NCI-H1436 (cell line): Measurements from ENCODE around the gene ACBD6.

Experiments
- DNase-seq: peaks from one replicate; lab custom pipeline; 2025; lab: John Stamatoyannopoulos, UW

Gene ACBD6

DNA sequence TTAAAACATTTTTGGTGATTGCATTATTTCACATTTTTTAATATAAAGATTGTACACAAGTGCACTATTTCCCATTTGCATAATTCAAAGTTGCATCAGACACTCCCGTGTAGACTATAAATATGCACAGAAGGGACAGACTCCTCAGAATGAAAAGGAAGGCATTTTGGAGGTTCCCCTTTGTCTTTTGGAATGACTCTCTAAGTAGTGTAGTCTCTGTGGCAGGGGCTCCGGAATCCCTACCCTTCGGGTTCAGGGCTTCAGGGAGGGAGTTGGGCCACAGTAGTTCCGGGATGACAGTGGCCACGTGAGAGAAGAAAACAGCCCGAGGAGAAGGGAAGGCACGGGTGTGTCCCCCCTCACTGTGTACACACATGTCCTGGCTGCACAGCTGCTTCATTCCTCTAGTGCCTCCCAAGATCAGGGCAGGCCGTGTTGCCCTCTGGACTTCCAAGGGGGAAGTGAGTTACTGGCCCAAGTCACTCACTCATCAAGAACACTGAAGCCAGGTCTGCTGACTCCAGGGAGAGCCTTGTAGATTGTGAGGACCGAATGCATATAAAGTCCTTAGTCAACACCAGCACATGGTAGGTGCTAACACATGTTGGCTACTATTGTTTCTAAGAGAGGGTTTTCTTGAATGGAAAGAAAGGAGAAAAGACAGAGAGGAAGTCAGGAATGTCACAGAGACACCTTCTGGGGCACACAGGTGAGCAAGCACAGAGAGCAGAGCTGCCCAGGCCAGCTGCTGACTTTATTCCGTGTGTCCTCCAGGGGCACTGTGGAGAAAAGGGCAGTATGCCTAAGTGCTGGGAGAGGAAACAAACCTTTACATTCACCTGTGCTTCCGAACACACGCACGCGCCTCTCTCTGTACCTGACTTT, 232.5 kb downstream of the ACBD6 start:
- no peak for DNase-seq

DNA sequence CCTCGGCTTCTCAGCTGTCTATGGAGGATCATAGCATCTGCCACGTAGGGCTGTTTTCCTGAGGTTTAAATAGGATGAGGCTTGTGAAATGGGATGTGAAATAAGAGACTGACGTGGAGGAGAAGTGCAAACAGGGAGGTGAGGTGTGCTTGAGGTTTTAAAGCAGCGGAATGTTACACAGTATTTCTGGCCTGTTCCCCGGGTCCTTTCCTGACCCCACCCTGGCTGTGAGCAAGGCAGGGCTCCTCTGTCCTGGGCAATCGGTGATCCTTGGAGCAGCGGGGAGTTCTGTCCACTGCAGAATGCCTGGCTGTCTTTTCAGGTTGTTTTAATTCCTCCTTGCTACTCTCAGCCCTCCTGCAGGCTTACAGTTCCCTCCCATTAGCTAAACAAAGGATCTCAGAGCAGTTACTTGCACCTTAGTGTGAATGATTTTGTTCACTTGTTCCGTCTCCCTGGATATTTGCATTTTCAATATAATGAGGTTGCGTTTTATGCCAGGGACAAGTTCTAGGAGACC, 233.8 kb downstream of the ACBD6 start:
- no peak for DNase-seq

DNA sequence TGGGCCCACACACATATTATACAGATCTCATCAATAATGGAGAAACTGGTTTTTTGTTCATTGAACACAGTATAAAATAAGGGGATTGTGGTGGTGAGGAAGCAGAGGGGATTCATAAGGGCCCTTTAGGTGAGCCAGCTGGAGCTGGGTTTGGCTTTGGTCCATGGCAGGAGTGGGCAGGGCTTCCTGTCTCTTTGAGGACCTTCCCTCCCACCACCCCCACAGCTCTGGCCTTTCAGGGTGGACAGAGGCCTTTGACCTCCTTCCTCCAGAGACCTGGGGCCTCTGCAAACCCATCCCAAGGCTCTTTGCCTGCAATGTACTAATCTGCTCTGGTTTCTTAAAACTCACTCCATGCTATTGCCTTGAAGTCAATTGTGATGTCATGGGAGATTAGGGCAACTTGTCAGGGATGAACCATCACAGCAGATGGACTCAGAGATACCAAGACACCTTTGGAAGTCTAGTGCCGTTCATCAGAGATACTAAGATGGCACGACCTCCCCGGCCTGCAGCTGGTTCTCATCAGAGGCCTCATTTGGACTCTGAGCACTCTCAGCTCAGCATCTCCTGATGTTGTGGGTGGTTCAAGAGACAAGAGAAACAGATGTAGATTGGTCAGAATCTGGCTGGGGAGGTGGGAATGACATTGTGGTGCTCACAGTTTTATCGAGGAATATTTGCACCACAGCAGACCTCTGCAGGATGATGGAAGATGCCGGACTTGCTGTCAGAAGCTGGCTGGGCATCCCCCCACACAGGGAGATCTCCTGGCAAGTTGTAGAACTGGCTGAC, 234.4 kb downstream of the ACBD6 start:
- no peak for DNase-seq

DNA sequence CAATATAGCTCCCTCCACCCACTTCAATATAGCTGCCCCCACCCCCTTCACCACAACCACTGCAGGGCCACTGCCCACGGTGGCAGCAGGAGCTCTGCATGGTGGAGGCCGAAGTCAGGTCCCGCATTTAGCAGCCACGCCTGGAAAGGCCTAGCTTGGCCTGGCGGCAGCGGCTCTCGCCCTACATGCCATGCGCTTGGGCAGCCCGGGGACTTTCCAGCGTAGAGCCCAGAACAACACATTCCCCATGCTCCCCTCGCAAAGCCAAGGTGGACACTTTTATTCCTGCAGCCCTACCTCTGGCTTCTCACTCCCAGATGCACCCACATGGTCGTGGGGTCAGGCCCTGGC, 235.2 kb downstream of the ACBD6 start:
- no peak for DNase-seq

DNA sequence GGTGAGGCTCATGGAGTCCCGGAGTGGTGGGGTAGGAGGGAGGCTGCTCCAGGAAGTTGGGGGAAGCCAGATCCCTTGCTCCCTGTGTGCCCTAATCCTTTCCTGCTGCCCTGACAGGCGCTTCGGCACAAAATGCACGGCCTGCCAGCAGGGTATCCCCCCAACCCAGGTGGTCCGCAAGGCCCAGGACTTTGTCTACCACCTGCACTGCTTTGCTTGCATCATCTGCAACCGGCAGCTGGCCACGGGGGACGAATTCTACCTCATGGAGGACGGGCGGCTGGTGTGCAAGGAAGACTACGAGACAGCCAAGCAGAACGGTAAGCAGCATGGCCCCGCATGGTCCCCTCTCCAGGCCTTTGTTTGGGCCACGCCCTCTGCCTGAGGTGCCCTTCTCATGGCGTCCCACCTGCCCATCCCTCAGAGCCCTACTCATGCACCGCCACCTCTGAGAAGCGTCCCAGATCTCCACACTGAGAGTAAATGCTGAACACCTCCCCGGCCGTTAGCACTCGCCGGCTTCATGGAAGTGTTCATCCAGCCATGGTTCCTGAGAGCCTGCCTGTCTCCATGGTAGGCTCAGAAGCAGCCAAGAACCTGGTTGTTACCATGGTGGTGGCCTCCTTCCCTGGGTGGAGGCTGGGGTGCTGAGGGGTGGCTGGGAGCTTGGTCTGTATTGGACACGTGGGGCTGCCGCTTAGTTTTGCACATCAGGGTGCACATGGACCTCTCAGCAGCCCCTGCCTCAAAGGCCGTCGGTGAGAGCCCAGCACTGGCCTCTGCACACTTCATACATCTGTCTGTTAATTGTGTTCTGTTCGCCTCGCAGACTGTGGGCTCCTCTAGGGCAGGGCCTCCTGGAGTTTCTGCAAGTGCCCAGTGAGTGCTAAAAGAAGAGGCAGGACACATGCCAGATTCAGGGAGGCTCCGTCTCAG, 235.8 kb downstream of the ACBD6 start:
- no peak for DNase-seq

DNA sequence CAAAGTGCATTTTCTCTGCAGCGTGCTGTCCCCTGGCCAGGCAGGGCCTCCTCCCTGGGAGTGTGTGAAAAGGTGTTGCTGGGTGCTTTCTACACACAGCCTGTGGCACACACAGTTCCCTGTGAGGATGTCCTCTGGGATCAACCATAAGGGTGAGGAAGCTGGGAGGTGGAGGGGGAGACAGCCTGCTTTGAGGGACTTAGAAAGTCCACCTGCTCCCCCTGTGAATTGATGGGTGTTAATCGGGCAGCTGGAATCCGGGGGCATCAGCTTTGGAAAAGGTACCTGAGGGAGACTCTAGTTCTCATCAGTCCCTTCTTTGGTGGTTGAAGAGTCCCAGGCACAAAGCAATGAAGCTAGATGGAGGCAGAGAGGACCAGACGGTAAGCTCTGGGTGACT, 236.5 kb downstream of the ACBD6 start:
- DNase-seq: no peak

DNA sequence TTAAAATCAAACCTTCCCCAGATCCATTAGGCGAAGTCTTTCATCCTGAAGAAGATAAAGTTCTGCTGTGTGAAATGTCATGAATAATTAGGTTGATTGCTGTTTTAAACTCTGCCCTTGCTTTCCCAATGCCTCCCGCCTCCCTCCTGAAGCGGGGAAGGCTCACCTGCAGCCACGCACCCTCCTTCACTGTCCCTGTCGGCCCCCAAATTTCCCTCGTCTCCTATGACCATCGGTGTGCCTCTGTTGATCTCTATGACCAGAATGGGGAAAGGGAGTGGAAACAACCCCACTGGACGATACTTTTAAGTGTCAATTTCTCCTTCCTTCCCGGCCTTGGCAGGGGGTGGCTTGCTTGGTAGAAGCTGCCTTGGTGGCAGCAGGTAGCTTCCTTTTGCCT, 237.2 kb downstream of the ACBD6 start:
- no peak for DNase-seq

DNA sequence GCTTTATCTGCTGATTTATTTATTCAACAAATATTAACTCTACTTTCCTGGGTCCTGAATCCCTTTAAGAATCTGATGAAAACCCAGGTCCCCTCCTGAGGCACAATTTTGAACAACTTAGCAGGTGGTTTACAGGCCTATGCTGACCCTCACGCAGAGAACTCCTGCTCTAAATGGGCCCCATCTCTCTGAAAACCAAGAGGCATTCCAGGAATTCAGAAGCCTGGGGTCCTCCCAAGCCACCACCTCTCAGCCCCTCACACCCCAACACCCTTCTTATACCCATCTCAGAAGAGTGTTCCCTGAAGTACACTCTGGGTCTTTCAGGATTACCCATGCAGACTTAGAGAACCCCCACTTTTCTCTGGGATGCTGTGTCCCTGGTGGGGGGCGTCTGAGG, 237.8 kb downstream of the ACBD6 start:
- no peak for DNase-seq

DNA sequence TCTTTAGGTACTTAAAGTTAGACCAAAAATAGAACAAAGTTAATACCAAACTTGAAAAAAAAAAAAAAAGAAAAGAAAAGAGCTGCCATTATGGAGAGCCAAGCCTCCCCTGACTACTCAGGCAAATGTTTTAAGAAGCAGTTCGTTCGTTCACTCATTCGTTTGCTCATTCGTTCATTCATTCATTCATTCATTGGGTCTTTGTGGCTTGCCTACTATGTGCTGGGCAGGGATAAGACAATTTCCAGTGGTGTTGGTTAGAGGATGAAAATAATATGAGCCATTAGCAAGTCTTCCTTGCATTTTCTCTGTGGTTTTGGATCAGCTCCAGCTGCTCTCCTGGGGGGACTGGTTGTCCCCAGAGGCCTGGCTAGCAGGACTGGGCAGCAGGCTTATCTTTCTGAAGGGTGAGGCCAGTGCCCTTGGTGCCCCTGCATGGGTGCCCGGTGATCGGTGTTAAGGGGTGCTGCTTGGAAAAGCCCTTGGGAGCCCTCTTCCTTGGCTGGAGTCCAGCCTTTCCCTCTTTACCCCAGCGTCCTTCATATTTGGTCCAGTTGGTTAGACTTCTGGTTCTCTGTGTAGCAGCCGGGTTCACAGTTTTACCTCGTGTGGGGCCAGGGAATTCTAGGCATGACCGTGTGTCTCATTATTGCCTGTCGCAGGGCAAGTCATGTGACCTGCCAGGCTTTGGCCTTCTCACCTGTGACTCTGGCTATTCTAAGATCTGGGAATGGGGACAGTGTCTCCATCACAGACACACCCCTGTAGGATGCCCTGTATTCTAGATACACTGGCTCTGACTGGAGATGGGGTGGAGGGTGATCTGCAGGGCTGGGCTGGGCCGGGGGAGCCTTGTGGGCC, 239.5 kb downstream of the ACBD6 start:
- no peak for DNase-seq

DNA sequence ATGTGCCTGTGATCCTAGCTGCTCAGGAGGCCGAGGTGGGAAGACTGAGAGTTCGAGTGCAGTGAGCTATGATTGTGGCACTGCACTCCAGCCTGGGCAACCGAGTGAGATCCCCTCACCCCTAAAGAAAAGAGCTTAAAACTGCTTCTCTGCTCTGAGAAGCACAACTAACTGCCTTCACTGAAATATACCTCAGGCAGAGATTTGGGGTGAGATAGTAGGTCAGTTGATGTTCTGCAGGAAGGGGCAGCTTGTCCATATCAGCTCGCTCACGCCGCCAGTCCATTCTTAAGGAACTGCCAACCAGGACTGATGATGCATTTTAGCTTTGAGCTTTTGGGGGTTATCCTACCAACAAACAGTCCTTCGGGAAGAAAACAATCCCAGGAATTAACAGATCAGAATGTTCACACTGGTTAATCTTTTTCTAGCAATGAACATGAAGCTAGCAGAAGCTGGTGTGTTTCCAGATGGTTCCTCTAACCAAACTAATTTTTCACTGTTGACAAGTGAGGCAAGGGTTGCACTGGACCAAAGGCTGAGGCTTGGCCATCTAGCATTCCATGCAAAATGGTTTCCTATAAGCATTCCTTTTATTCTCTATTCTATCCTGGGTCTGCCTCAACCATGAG, 240.7 kb downstream of the ACBD6 start:
- no peak for DNase-seq

DNA sequence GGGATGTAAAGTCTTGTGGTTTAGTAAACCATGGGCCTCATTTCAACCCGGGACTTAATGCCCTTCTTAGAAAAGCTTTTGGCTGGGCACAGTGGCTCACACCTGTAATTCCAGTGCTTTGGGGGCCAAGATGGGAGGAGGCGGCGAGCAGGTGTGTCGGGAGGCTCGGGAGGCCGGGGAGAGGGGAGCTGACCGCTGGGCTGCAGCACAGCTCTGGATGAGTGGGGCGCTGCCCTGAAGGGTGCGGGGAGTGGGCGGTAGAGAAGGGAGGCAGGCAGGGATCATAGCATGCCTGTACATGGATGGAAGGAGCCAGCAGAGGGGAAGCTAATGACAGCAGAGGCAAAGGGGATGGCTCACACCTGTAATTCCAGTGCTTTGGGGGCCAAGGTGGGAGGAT, 241.3 kb downstream of the ACBD6 start:
- no peak for DNase-seq

DNA sequence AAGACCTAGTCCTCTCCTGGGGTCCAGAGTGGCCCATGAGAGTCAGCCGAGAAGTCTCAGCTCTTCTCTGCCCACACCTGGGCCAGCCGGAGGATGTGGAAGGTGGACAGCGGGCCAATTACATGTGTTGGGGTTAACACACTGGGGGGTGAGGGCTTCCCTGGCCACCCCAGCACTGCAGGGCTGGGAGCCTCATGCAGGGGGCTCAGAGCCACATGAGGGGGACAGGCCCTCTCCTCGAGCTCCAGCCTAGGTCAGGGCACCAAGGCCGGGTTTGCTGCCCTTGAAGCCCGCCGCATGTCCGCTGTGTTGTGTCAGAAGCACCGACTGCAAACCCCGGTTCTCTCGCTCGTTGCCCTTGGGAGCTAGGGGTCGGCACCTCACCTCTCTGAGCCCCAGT, 241.8 kb downstream of the ACBD6 start:
- no peak for DNase-seq

DNA sequence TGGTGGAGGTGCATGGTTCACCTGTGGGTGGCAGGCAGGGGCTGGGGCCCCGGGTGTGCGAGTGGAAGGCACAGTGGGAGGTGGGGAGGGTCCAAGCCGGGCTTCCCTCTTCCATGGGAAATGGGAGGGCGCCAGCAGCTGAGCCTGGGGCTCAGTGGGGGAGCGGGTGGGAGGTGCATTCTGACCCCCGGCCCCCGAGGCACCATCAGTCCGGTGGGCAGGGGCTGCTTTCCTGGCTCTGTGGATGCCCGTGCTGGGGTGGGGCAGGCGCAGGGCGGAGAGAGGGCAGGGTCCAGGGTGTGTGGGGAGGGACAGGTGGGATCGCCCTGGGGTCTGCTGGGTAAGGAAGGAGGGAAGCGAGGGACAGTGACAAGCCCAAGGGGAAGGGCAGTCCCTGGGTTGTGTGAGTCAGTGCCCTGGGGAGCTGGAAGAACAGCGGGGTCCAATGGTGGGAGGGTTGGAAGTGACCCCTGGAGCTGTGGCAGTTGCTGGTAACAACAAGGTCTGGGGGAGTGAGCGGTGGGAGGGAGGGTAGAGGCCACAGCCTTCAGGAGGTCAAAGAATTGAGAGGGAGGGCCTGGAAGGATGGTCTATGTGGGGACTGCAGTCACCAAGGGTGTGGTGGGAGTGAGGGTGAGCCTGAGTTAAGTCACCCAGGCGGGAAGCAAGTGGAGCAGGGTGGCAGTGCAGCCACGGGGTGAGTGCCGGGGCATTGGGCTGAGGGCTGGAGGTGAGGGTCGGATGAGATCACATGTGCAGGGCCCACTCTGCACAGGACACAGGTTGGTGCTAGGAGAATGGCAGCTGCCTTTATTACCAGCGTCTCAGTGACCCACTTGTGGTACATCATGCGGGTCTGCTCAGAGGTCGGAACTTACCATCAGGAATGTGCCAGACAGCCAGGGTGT, 242.7 kb downstream of the ACBD6 start:
- DNase-seq: no peak

DNA sequence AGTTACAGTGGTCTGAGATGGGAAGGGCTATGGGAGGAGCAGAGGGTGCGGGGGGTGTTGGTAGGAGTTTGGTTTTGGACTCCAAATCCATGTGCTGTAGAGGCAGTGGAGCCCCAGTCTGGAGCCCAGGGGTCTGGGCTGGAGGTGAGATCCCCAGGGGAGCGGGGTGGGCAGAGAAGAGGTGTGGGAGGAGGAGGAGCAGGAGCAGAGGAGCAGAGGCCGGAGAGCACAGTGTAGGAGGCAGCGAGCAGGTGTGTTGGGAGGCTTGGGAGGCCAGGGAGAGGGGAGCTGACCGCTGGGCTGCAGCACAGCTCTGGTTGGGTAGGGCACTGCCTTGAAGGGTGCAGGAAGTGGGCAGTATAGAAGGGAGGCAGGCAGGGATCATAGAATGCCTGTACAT, 243.4 kb downstream of the ACBD6 start:
- DNase-seq: no peak

DNA sequence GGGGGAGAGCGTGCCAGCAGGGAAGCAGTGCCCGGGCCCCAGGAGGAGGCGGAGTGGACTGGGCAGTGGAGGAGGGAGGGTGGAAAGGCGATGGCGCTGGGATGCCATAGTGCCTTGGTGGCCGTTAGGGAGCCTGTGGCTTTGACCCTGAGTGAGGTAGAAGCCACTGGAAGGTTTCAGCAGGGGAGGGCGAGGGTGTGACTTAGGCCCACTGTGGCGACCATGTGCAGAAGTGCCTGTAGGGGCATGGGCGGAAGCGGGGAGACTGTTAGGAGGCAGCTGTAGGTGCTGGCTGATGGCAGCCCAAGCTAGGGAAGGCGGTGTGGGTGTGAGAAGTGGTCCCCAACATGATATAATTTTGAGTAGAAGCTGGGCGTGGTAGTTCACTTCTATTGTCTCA, 244.1 kb downstream of the ACBD6 start:
- DNase-seq: no peak

DNA sequence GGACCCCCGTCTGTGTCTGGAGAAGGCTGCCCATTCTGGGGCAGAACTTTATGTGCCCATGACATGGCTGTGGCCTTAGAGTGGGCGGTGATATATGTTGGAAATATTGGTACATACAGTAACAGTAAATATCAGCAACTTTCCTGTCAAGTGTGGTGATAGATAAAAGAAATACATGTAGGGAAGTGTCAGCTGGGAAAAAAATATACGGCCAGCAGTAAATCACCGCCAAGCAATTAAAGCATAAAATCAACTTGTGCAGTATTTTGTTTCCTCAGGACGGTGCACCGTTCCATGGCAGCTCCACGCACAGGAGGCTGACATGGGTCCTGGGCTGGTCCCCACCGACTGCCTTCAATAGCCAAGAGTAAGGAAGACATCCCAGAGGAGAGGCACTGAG, 244.9 kb downstream of the ACBD6 start:
- DNase-seq: no peak

DNA sequence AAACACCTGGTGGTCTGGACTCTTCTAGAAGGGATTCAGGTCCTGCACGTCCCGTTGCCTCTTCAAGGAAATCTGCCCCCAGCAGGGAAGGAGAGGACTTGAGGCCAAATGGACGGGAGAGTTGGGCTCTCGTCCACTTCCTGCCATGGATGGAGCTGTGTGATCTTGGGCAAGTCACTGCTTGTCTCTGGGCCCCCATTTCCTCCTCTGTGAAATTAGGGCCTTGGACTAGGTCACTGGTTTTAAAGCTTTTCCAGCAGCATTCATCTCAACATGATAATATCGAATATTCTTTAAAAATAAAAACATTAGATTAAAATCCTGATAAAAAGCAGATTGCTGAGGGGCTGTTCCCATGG, 245.4 kb downstream of the ACBD6 start:
- no peak for DNase-seq

DNA sequence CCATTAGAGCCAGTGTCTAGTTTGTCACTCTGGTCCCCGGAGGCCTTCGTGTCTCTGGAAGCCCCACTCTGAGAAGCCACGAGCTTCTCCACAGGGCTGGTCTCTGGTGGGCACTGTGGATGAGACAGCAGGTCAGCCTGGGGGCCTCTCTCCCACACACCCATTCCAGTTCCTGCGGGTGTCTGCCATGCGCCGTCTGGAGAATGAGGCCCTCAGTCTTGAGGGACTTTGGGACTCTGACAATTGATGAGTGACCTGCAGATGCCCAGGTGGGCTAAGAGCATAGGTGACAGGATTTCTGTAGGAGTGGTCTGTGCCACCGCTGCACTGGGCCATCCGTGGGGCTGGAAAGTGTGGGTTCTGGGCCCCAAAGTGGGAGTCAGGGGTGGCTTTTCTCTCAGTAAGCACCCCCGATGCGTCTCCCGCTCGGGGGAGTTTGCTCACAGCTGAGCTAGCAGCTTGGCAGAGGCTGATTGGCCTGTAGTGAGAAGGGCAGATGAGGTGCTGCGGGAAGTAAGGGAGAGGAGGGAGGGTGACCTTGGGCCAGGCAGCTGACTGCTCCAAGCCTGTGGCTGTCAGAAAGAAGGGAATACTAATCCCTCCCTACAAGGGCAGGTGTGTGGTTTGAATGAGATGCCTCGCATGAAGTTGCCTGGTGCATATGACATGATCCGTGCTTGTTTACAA, 245.9 kb downstream of the ACBD6 start:
- no peak for DNase-seq
